K562 (cell line): ENCODE data around the gene DOLPP1. TPM values are rescaled to one million over a fixed set of nuclear protein-coding genes. Genes with fewer than 3 reads are reported as not detected.

Experiments
- CAMTA2 ChIP-seq: fragments of 250-450 bp; sonication (Bioruptor Pico); conservative IDR thresholded peaks from 2 replicates; pipeline ENCODE4 v1.5.1; 2022
- CC2D1A ChIP-seq: fragments of 450-650 bp; IDR thresholded peaks from 2 replicates; pipeline ENCODE4 v1.6.1; 2017; ENCODE audit warnings: mild to moderate bottlenecking
- CREB1 ChIP-seq, 2 experiments: sonication (generic) in 1 of 2; formaldehyde crosslinking in 1 of 2; IDR thresholded peaks; 2 replicates each; pipeline versions ENCODE4 v1.6.1 to v1.8.0; 2012 to 2022; ENCODE audit warnings: inconsistent platforms in 1 of 2, mild to moderate bottlenecking in 1 of 2, missing genetic modification reagents in 1 of 2, moderate library complexity in 1 of 2
- CTCFL ChIP-seq: IDR thresholded peaks from 2 replicates; pipeline ENCODE4 v1.6.1; 2011; ENCODE audit warnings: borderline replicate concordance, low read depth, mild to moderate bottlenecking, moderate library complexity, low read length; ENCODE audit not compliant: insufficient read depth, poor library complexity, severe bottlenecking
- HEY1 ChIP-seq: fragments of 250-450 bp; sonication (Bioruptor Pico); IDR thresholded peaks from 2 replicates; pipeline ENCODE4 v1.5.0; 2020; ENCODE audit warnings: mild to moderate bottlenecking, moderate library complexity, borderline replicate concordance
- HMG20B ChIP-seq: fragments of 250-450 bp; sonication (Bioruptor Pico); IDR thresholded peaks from 2 replicates; pipeline ENCODE4 v1.5.0; 2021; ENCODE audit warnings: mild to moderate bottlenecking
- HNRNPLL ChIP-seq: fragments of 200-400 bp; formaldehyde crosslinking; IDR thresholded peaks from 2 replicates; pipeline ENCODE4 v1.6.1; 2017; ENCODE audit warnings: low read length, low read depth, mild to moderate bottlenecking; ENCODE audit not compliant: poor library complexity, severe bottlenecking
- IRF2 ChIP-seq: sonication (generic); formaldehyde crosslinking; IDR thresholded peaks from 2 replicates; pipeline ENCODE4 v1.8.1; 2022; ENCODE audit warnings: mild to moderate bottlenecking, missing genetic modification reagents
- KLF6 ChIP-seq: fragments of 250-450 bp; sonication (Bioruptor Pico); IDR thresholded peaks from 2 replicates; pipeline ENCODE4 v1.4.0; 2020; ENCODE audit warnings: mild to moderate bottlenecking, moderate library complexity, borderline replicate concordance
- MLLT1 ChIP-seq, 2 experiments: fragments of 450-650 bp; IDR thresholded peaks; 2 replicates each; pipeline ENCODE4 v1.6.1; 2016
- MTA1 ChIP-seq: fragments of 450-650 bp; IDR thresholded peaks from 2 replicates; pipeline ENCODE4 v1.6.1; 2017; ENCODE audit warnings: borderline replicate concordance
- PBX2 ChIP-seq, 2 experiments: IDR thresholded peaks in 1 of 2; conservative IDR thresholded peaks in 1 of 2; 2 replicates each; pipeline ENCODE4 v1.6.1; 2016; ENCODE audit warnings: low read depth in 2 of 2, mild to moderate bottlenecking in 1 of 2, missing compliant biosample characterization in 1 of 2, missing genetic modification characterization in 1 of 2, moderate library complexity in 1 of 2
- PHB ChIP-seq: fragments of 250-450 bp; sonication (Bioruptor Pico); IDR thresholded peaks from 2 replicates; pipeline ENCODE4 v1.5.0; 2021
- SREBF1 ChIP-seq: fragments of 150-350 bp; IDR thresholded peaks from 2 replicates; pipeline ENCODE4 v1.6.1; 2014; ENCODE audit warnings: antibody characterized with exemption, low read depth, low read length, borderline replicate concordance
- U2AF2 ChIP-seq: fragments of 200-400 bp; formaldehyde crosslinking; optimal IDR thresholded peaks from 2 replicates; pipeline ENCODE3; 2017; ENCODE audit warnings: low read depth, mild to moderate bottlenecking, low read length
- XRCC3 ChIP-seq: fragments of 450-650 bp; IDR thresholded peaks from 2 replicates; pipeline ENCODE4 v1.6.1; 2017; ENCODE audit warnings: mild to moderate bottlenecking, moderate library complexity
- YY1 ChIP-seq, 3 experiments: IDR thresholded peaks; 2 replicates each; pipeline ENCODE4 v1.6.1; 2011; ENCODE audit warnings: low read length in 2 of 3, mild to moderate bottlenecking in 2 of 3, moderate library complexity in 2 of 3, borderline replicate concordance in 1 of 3, control low read depth in 1 of 3, low read depth in 1 of 3; ENCODE audit not compliant: insufficient read depth in 3 of 3, insufficient replicate concordance in 2 of 3, control insufficient read depth in 1 of 3, insufficient read length in 1 of 3; ENCODE audit errors: extremely low read depth in 1 of 3
- polyA plus RNA-seq, 8 experiments: library from polyadenylated mRNA; depleted of rRNA in 4 of 8; stranded (reverse) in 5 of 8; unstranded in 3 of 8; fragments of >200 nt; fragmentation: Nextera tagmentation in 2 of 8; fragmentation: Illumina TruSeq in 1 of 8; extraction: Ambion mirVana in 2 of 8; extraction: Trizol in 1 of 8; gene quantifications; 2 replicates each; pipeline versions ENCODE4 v1.2.1 to v1.2.3, GENCODE V29; 2011 to 2014; ENCODE audit warnings: inconsistent platforms in 1 of 8, missing spikeins in 1 of 8
- total RNA-seq, 7 experiments: library from RNA; depleted of rRNA in 6 of 7; stranded (reverse); fragments of >200 nt in 6 of 7; fragmentation: Illumina TruSeq in 2 of 7; extraction: Trizol in 2 of 7; gene quantifications; 2 replicates each; pipeline versions ENCODE4 v1.2.1 to v1.2.3, GENCODE V29; 2011 to 2021; ENCODE audit warnings: low replicate concordance in 1 of 7
- TF ChIP-seq, protein P1 (sequence below), 3 experiments: IDR thresholded peaks in 2 of 3; conservative IDR thresholded peaks in 1 of 3; 2 replicates each; pipeline ENCODE4 v1.5.1; 2011 to 2012; ENCODE audit warnings: low read length in 3 of 3, mild to moderate bottlenecking in 3 of 3, control low read depth in 2 of 3, improper control_type of control experiment in 1 of 3, inconsistent platforms in 1 of 3, low read depth in 1 of 3, mixed read lengths in 1 of 3, moderate library complexity in 1 of 3; ENCODE audit not compliant: insufficient read depth in 2 of 3

DOLPP1 gene
- total and polyA plus RNA-seq, 9 of the 15 experiments (the other 6 are each of a cell fraction or from before 2014, with no cell fraction given): 3.0 to 39.8 (median 30.5) TPM

- no peak for TF ChIP-seq KLF6
- peak; percentile 67 for TF ChIP-seq CC2D1A
- TF ChIP-seq YY1 (IDR thresholded peaks at IDR 0.05; ENCODE audit: borderline replicate concordance in 1 of 3, control insufficient read depth in 1 of 3, extremely low read depth in 1 of 3, insufficient read depth in 3 of 3, insufficient read length in 1 of 3, insufficient replicate concordance in 2 of 3, low read depth in 1 of 3, low read length in 2 of 3): no peak
- no peak for TF ChIP-seq PHB (CRISPR knock-in tag)
- no peak for TF ChIP-seq CTCFL
- TF ChIP-seq HMG20B (CRISPR knock-in tag): no peak
- TF ChIP-seq PBX2 (CRISPR knock-in tag; IDR thresholded peaks at IDR 0.05; ENCODE audit: low read depth): no peak
- no peak for TF ChIP-seq PBX2 (tag; conservative IDR thresholded peaks at IDR 0.05; ENCODE audit: low read depth)
- TF ChIP-seq, protein P1, sequence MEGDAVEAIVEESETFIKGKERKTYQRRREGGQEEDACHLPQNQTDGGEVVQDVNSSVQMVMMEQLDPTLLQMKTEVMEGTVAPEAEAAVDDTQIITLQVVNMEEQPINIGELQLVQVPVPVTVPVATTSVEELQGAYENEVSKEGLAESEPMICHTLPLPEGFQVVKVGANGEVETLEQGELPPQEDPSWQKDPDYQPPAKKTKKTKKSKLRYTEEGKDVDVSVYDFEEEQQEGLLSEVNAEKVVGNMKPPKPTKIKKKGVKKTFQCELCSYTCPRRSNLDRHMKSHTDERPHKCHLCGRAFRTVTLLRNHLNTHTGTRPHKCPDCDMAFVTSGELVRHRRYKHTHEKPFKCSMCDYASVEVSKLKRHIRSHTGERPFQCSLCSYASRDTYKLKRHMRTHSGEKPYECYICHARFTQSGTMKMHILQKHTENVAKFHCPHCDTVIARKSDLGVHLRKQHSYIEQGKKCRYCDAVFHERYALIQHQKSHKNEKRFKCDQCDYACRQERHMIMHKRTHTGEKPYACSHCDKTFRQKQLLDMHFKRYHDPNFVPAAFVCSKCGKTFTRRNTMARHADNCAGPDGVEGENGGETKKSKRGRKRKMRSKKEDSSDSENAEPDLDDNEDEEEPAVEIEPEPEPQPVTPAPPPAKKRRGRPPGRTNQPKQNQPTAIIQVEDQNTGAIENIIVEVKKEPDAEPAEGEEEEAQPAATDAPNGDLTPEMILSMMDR (IDR thresholded peaks at IDR 0.05 in 2 of 3, conservative IDR thresholded peaks at IDR 0.05 in 1 of 3; ENCODE audit: insufficient read depth in 2 of 3, low read depth in 1 of 3, low read length in 3 of 3): peak; percentile 87 to 95 (median 94)
- TF ChIP-seq U2AF2: no peak
- TF ChIP-seq XRCC3: no peak
- no peak for TF ChIP-seq HEY1
- TF ChIP-seq IRF2: no peak
- no peak for TF ChIP-seq CAMTA2 (CRISPR knock-in tag)
- peak; percentile 18 for TF ChIP-seq HNRNPLL
- no peak for TF ChIP-seq MTA1
- no peak for TF ChIP-seq CREB1 (IDR thresholded peaks at IDR 0.05)
- TF ChIP-seq CREB1 (CRISPR knock-in tag; IDR thresholded peaks at IDR 0.05): no peak
- TF ChIP-seq MLLT1 (IDR thresholded peaks at IDR 0.05): no peak
- TF ChIP-seq SREBF1: no peak
These were observed 58.5 kb downstream of the DOLPP1 start (continued) for GRCh38 chr9:129139233-129139992.
